PC-9 (cell line): Measurements from ENCODE around the gene DENND1A.

Experiments
- EZH2 ChIP-seq: fragments of 200-600 bp; sonication (generic); IDR thresholded peaks from 2 replicates; pipeline ENCODE4 v1.8.0; 2017; ENCODE audit warnings: antibody characterized with exemption, low read depth
- TF ChIP-seq, protein P1 (sequence below): fragments of 200-600 bp; sonication (generic); conservative IDR thresholded peaks from 2 replicates; pipeline ENCODE4 v1.6.1; 2017; ENCODE audit warnings: mixed run types, antibody characterized with exemption, mild to moderate bottlenecking, moderate library complexity

GRCh38 chr9:123455187-123455586 lies 474.7 kb downstream of the DENND1A start:
- TF ChIP-seq, protein P1, sequence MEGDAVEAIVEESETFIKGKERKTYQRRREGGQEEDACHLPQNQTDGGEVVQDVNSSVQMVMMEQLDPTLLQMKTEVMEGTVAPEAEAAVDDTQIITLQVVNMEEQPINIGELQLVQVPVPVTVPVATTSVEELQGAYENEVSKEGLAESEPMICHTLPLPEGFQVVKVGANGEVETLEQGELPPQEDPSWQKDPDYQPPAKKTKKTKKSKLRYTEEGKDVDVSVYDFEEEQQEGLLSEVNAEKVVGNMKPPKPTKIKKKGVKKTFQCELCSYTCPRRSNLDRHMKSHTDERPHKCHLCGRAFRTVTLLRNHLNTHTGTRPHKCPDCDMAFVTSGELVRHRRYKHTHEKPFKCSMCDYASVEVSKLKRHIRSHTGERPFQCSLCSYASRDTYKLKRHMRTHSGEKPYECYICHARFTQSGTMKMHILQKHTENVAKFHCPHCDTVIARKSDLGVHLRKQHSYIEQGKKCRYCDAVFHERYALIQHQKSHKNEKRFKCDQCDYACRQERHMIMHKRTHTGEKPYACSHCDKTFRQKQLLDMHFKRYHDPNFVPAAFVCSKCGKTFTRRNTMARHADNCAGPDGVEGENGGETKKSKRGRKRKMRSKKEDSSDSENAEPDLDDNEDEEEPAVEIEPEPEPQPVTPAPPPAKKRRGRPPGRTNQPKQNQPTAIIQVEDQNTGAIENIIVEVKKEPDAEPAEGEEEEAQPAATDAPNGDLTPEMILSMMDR: no peak
- TF ChIP-seq EZH2: no peak
